ENCODE results near the gene VARS2. TPM values are rescaled to one million over a fixed set of nuclear protein-coding genes. Genes with fewer than 3 reads are reported as not detected.
A peak's percentile ranks its signal among the peaks of the same experiment; 100 is the strongest.

Gene VARS2
- total and polyA plus RNA-seq, 9 of the 15 experiments (the other 6 are each of a cell fraction or from before 2014, with no cell fraction given): 1.6 to 53.6 (median 29.9) TPM

- TF ChIP-seq, protein P1, sequence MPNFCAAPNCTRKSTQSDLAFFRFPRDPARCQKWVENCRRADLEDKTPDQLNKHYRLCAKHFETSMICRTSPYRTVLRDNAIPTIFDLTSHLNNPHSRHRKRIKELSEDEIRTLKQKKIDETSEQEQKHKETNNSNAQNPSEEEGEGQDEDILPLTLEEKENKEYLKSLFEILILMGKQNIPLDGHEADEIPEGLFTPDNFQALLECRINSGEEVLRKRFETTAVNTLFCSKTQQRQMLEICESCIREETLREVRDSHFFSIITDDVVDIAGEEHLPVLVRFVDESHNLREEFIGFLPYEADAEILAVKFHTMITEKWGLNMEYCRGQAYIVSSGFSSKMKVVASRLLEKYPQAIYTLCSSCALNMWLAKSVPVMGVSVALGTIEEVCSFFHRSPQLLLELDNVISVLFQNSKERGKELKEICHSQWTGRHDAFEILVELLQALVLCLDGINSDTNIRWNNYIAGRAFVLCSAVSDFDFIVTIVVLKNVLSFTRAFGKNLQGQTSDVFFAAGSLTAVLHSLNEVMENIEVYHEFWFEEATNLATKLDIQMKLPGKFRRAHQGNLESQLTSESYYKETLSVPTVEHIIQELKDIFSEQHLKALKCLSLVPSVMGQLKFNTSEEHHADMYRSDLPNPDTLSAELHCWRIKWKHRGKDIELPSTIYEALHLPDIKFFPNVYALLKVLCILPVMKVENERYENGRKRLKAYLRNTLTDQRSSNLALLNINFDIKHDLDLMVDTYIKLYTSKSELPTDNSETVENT (CRISPR knock-in tag; IDR thresholded peaks at IDR 0.05): 0 out of 2 replicates have a peak, but pooled peaks have one; percentile 6
- TF ChIP-seq, protein P2, sequence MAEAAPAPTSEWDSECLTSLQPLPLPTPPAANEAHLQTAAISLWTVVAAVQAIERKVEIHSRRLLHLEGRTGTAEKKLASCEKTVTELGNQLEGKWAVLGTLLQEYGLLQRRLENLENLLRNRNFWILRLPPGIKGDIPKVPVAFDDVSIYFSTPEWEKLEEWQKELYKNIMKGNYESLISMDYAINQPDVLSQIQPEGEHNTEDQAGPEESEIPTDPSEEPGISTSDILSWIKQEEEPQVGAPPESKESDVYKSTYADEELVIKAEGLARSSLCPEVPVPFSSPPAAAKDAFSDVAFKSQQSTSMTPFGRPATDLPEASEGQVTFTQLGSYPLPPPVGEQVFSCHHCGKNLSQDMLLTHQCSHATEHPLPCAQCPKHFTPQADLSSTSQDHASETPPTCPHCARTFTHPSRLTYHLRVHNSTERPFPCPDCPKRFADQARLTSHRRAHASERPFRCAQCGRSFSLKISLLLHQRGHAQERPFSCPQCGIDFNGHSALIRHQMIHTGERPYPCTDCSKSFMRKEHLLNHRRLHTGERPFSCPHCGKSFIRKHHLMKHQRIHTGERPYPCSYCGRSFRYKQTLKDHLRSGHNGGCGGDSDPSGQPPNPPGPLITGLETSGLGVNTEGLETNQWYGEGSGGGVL (CRISPR knock-in tag; IDR thresholded peaks at IDR 0.05): no peak
- TF ChIP-seq SMAD2 (IDR thresholded peaks at IDR 0.05; ENCODE audit: low read depth, low read length) (no peak), KHSRP (IDR thresholded peaks at IDR 0.05) (no peak), HMGXB4 (CRISPR knock-in tag; IDR thresholded peaks at IDR 0.05) (no peak), ELF2 (CRISPR knock-in tag; IDR thresholded peaks at IDR 0.05) (peak; percentile 19; the same call in 1 of the 2 replicates), NR0B1 (IDR thresholded peaks at IDR 0.05; ENCODE audit: partially characterized antibody) (no peak), NEUROD1 (IDR thresholded peaks at IDR 0.05; ENCODE audit: borderline replicate concordance, low read depth, low read length, partially characterized antibody) (no peak), CXXC5 (CRISPR knock-in tag; IDR thresholded peaks at IDR 0.05) (peak; percentile 57), RBM34 (IDR thresholded peaks at IDR 0.05; ENCODE audit: borderline replicate concordance, insufficient read depth, low read length) (no peak), EGR1 (conservative IDR thresholded peaks at IDR 0.05) (peak; percentile 97), NFE2L1 (tag; IDR thresholded peaks at IDR 0.05; ENCODE audit: borderline replicate concordance, low read depth) (no peak), GTF2F1 (IDR thresholded peaks at IDR 0.05; ENCODE audit: low read depth, low read length) (no peak), NFRKB (IDR thresholded peaks at IDR 0.05; ENCODE audit: low read depth) (no peak), FOXA3 (CRISPR knock-in tag; conservative IDR thresholded peaks at IDR 0.05 in 1 of 2, IDR thresholded peaks at IDR 0.05 in 1 of 2) (no peak), ZNF197 (CRISPR knock-in tag; IDR thresholded peaks at IDR 0.05; ENCODE audit: low read depth) (no peak), EP300 (IDR thresholded peaks at IDR 0.05; ENCODE audit: low read length) (no peak)
- TF ChIP-seq, protein P3, sequence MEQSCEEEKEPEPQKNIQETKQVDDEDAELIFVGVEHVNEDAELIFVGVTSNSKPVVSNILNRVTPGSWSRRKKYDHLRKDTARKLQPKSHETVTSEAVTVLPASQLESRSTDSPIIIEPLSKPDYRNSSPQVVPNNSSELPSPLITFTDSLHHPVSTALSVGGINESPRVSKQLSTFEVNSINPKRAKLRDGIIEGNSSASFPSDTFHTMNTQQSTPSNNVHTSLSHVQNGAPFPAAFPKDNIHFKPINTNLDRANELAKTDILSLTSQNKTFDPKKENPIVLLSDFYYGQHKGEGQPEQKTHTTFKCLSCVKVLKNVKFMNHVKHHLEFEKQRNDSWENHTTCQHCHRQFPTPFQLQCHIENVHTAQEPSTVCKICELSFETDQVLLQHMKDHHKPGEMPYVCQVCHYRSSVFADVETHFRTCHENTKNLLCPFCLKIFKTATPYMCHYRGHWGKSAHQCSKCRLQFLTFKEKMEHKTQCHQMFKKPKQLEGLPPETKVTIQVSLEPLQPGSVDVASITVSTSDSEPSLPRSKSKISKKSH (CRISPR knock-in tag; IDR thresholded peaks at IDR 0.05): no peak
These were observed 30.1 kb upstream of the VARS2 start, which contains the start of gene DDR1 (continued) for GRCh38 chr6:30883685-30884520.

Measured in K562 (cell line).